ENCODE data around the gene SEMA3C. TPM values are rescaled to one million over a fixed set of nuclear protein-coding genes. Genes with fewer than 3 reads are reported as not detected.

SEMA3C gene
- polyA plus RNA-seq, 1 donor from 2014 or later = 386 TPM

GRCh38 chr7:80843018-80843677 lies 75.7 kb downstream of the SEMA3C start:
- no peak overlapping the region for H3K4me2 ChIP-seq (ENCODE audit: low read length)

DNA sequence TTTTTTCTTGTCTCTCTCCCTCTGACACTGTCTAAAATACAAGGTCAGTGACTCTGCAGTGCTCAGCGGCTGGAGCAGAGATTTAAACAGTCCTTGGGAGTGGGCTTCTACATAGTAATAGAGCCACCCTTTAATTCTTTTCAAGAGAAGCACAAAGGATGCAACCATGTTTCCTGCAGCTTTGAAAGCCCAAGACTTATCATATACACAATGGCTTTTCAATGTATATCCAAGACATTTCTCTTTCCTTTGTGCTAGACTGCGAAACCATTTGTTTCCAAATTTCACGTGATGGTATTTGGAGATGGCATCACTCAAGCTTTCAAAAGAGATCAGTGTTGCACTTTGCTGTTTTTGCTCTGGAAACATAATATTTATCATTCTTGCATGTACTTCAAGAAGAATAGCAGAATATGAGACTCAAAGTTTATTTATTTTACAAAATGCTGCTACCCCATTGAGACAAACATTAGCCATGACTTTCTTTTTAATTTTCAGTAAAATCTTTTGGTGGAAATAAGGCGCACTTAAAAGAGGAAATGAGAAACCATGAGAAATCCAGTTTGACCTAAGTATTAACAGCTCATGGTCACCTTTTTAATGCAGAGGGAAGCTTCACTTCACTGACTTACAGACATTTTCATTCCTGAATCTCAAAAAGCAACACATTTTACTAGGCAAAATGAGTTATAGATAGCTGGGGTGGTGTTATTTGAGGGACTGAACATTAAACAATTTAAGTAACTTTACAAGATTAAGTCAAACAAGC lies 76.6 kb downstream of the SEMA3C start:
- no peak overlapping the region for H2AFZ ChIP-seq (ENCODE audit: low read depth, low read length)
- H3K9me3 ChIP-seq (ENCODE audit: low read length) = no peaks in the 10 kb centered on the region
- H3K4me3 ChIP-seq (ENCODE audit: low read length) = no peak overlapping the region
- H4K20me1 ChIP-seq (ENCODE audit: insufficient read depth) = no peaks in the 10 kb centered on the region
- H3K4me2 ChIP-seq (ENCODE audit: low read length) = no peak overlapping the region
- H3K27ac ChIP-seq (ENCODE audit: low read length) = no peak overlapping the region
- TF ChIP-seq EP300 (conservative IDR thresholded peaks at IDR 0.05; ENCODE audit: poor library complexity, severe bottlenecking) (no peak), SMC3 (conservative IDR thresholded peaks at IDR 0.05; ENCODE audit: poor library complexity) (no peak), REST (IDR thresholded peaks at IDR 0.05; ENCODE audit: borderline replicate concordance) (no peak), RAD21 (conservative IDR thresholded peaks at IDR 0.05) (no peak), MXI1 (conservative IDR thresholded peaks at IDR 0.05; ENCODE audit: poor library complexity, severe bottlenecking) (no peak), EZH2 (IDR thresholded peaks at IDR 0.05; ENCODE audit: borderline replicate concordance, insufficient read depth, low read length, poor library complexity, severe bottlenecking) (no peak), TAF1 (IDR thresholded peaks at IDR 0.05; ENCODE audit: low read depth) (no peak), POLR2AphosphoS5 (IDR thresholded peaks at IDR 0.05) (no peak)
- TF ChIP-seq, protein P1, sequence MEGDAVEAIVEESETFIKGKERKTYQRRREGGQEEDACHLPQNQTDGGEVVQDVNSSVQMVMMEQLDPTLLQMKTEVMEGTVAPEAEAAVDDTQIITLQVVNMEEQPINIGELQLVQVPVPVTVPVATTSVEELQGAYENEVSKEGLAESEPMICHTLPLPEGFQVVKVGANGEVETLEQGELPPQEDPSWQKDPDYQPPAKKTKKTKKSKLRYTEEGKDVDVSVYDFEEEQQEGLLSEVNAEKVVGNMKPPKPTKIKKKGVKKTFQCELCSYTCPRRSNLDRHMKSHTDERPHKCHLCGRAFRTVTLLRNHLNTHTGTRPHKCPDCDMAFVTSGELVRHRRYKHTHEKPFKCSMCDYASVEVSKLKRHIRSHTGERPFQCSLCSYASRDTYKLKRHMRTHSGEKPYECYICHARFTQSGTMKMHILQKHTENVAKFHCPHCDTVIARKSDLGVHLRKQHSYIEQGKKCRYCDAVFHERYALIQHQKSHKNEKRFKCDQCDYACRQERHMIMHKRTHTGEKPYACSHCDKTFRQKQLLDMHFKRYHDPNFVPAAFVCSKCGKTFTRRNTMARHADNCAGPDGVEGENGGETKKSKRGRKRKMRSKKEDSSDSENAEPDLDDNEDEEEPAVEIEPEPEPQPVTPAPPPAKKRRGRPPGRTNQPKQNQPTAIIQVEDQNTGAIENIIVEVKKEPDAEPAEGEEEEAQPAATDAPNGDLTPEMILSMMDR (IDR thresholded peaks at IDR 0.05; ENCODE audit: poor library complexity, severe bottlenecking) = no peak
- no peak overlapping the region for H3K9ac ChIP-seq (ENCODE audit: low read length)
- no peaks in the 10 kb centered on the region for H3K9me2 ChIP-seq (ENCODE audit: insufficient read depth, low read length)
- no peaks in the 10 kb centered on the region for H3K27me3 ChIP-seq (ENCODE audit: insufficient read depth, low read depth, low read length)
- peaks cover 5% of the 10 kb centered on the region for H3K36me3 ChIP-seq (ENCODE audit: insufficient read depth, low read length)
- H3K79me2 ChIP-seq (replicated peaks; ENCODE audit: insufficient read depth, low read length) = peaks cover 35% of the 10 kb centered on the region
- H3F3A ChIP-seq (ENCODE audit: insufficient read depth, low read length, poor library complexity, severe bottlenecking) = no peaks in the 10 kb centered on the region

More at GRCh38 chr7:80843018-80843677, 75.7 kb downstream of the SEMA3C start:
- Histone ChIP-seq H3K36me3 (ENCODE audit: insufficient read depth, low read length) (peaks cover 5% of the 10 kb centered on the region), H3K9ac (ENCODE audit: low read length) (no peak overlapping the region), H3K79me2 (replicated peaks; ENCODE audit: insufficient read depth, low read length) (peaks cover 29% of the 10 kb centered on the region), H3K27ac (ENCODE audit: low read length) (no peak overlapping the region), H3K9me2 (ENCODE audit: insufficient read depth, low read length) (no peaks in the 10 kb centered on the region), H2AFZ (ENCODE audit: low read depth, low read length) (no peak overlapping the region), H4K20me1 (ENCODE audit: insufficient read depth) (no peaks in the 10 kb centered on the region), H3K4me3 (ENCODE audit: low read length) (no peak overlapping the region), H3K27me3 (ENCODE audit: insufficient read depth, low read depth, low read length) (no peaks in the 10 kb centered on the region), H3K9me3 (ENCODE audit: low read length) (no peaks in the 10 kb centered on the region), H3F3A (ENCODE audit: insufficient read depth, low read length, poor library complexity, severe bottlenecking) (no peaks in the 10 kb centered on the region)
- no peak for TF ChIP-seq RAD21 (conservative IDR thresholded peaks at IDR 0.05)

Measured in neural cell (in vitro differentiated cells).